Measurements from ENCODE around the gene SLC2A8.

The SLC2A8 gene

GRCh38 chr9:127392976-127393375, 4.0 kb upstream of the SLC2A8 start:
- in situ Hi-C loops (cut with MboI; ENCODE audit: low pct_unique_long_range_greater_than_20kb, low sequenced_read_pairs, unreplicated experiment), result no loop called here

DNA sequence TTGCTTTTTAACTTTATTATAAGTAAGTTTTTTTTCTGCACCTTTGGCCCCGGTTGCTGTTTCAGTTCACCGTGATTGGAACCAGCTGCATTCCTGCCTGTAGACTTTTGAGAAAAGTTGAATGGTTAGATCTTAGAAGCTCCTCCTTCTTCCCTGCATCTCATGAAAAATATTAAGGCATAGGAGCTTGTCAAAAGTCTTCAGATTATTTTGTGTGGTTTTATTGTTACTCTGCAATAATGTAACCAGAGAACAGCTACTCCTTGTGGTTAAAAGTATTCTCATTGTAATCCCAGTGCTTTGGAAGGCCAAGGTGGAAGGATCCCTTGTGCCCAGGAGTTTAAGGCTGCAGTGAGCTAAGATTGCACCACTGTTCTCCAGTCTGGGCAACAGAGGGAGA, 3.3 kb upstream of the SLC2A8 start:
- in situ Hi-C loops (cut with MboI; ENCODE audit: low pct_unique_long_range_greater_than_20kb, low sequenced_read_pairs, unreplicated experiment), result no loop called here
- no peak for DNase-seq (ENCODE audit: low spot score)
- TF ChIP-seq CTCF (IDR thresholded peaks at IDR 0.05; ENCODE audit: extremely low read depth, insufficient read depth, missing control alignments), result no peak

More at GRCh38 chr9:127392976-127393375, 4.0 kb upstream of the SLC2A8 start:
- no peak for TF ChIP-seq CTCF (IDR thresholded peaks at IDR 0.05; ENCODE audit: extremely low read depth, insufficient read depth, missing control alignments)
- no peak for DNase-seq (ENCODE audit: low spot score)

DNA sequence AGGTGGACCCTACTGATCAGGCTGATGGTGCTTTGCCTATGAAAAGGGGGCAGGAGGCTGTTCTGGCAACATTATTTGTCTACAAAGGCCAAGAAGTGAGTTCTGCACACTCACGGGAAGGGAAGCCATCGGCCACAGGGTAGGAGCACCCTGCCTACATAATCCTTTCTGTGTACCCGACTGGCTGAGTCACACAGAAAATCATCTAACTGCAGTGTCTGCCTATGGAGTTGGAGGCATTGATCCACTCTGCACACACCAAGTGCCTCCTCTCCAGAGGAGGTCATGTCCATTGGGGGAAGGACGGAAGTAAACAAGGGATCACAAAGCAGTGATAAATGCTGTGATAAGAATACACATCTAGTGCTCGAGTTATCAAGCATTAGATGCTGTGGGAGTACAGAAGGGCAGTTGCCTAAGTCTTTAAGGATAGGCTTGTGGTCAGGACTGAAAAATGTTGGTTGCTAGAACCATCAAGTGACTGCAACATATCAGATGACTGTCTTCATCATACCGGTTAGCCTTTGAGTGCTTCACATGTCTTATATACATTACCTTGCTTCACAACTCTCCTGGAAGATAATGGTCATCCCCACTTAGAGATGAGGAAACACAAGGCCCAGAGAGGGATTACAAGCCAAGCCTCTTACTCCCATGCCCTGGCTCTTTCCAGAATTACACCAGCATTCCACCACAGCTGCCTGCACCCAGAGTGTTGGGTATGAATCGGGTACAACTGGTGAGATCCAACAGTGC, 1.3 kb upstream of the SLC2A8 start:
- in situ Hi-C loops (cut with MboI; ENCODE audit: low pct_unique_long_range_greater_than_20kb, low sequenced_read_pairs, unreplicated experiment), result no loop called here
- no peak for DNase-seq (ENCODE audit: low spot score)
- no peak for TF ChIP-seq CTCF (IDR thresholded peaks at IDR 0.05; ENCODE audit: extremely low read depth, insufficient read depth, missing control alignments)

- in situ Hi-C loops (cut with MboI; ENCODE audit: low pct_unique_long_range_greater_than_20kb, low sequenced_read_pairs, unreplicated experiment), result no loop called here
- no peak for TF ChIP-seq CTCF (IDR thresholded peaks at IDR 0.05; ENCODE audit: extremely low read depth, insufficient read depth, missing control alignments)
- no peak for DNase-seq (ENCODE audit: low spot score)
Measured at GRCh38 chr9:127396253-127396807, 639 bp upstream of the SLC2A8 start.

- in situ Hi-C loops (cut with MboI; ENCODE audit: low pct_unique_long_range_greater_than_20kb, low sequenced_read_pairs, unreplicated experiment), result no loop called here
- peak; percentile 44 for DNase-seq (ENCODE audit: low spot score)
- TF ChIP-seq CTCF (IDR thresholded peaks at IDR 0.05; ENCODE audit: extremely low read depth, insufficient read depth, missing control alignments), result peak; percentile 64
Measured at GRCh38 chr9:127397646-127398274, 791 bp downstream of the SLC2A8 start.

GRCh38 chr9:127398275-127398647, 1.3 kb downstream of the SLC2A8 start:
- no peak for DNase-seq (ENCODE audit: low spot score)
- in situ Hi-C loops (cut with MboI; ENCODE audit: low pct_unique_long_range_greater_than_20kb, low sequenced_read_pairs, unreplicated experiment), result no loop called here
- TF ChIP-seq CTCF (IDR thresholded peaks at IDR 0.05; ENCODE audit: extremely low read depth, insufficient read depth, missing control alignments), result no peak
